Karpas-422 (cell line): ENCODE data around the gene AIP. TPM values are rescaled to one million over a fixed set of nuclear protein-coding genes. Genes with fewer than 3 reads are reported as not detected.

Experiments used
- small RNA-seq: library from RNA; depleted of rRNA; stranded (forward); fragments of <200 nt; gene quantifications from one replicate; pipeline ENCODE3, GENCODE V24; 2014
- total RNA-seq: library from RNA; depleted of rRNA; stranded (reverse); fragments of >200 nt; shearing (Covaris generic); gene quantifications from 2 replicates; pipeline ENCODE4 v1.2.3, GENCODE V29; 2014; ENCODE audit warnings: low replicate concordance; rRNA removed

The AIP gene
- total RNA-seq, 1 experiment from 2014 or later: 51.8 TPM

Small RNAs within 50 kb of the gene (small RNA-seq; reads per million reads assigned to genes)
- gene MIR6752: not detected

Other genes starting within 250 kb of the AIP start
- gene GRK2, start 216.6 kb upstream of the AIP start, total RNA-seq: 94.7 and 190 TPM in 2 replicates
- 31.3 and 91.8 TPM in 2 replicates for gene ANKRD13D, start 193.7 kb upstream of the AIP start, total RNA-seq
- 0.61 and 0.82 TPM in 2 replicates for gene SSH3, start 179.5 kb upstream of the AIP start, total RNA-seq
- gene POLD4, start 129.5 kb upstream of the AIP start, total RNA-seq: 362 and 684 TPM in 2 replicates
- gene CLCF1, start 109.4 kb upstream of the AIP start, total RNA-seq: 6.4 and 13.9 TPM in 2 replicates
- gene RAD9A, start 91.0 kb upstream of the AIP start, total RNA-seq: 14.8 and 19.2 TPM in 2 replicates
- 218 and 332 TPM in 2 replicates for gene PPP1CA, start 81.2 kb upstream of the AIP start, total RNA-seq
- gene TBC1D10C, start 78.9 kb upstream of the AIP start, total RNA-seq: 52.4 and 122 TPM in 2 replicates
- gene CARNS1, start 67.3 kb upstream of the AIP start, total RNA-seq: 0.18 TPM in 1 of 2 replicates, not detected in the other
- gene RPS6KB2, start 54.5 kb upstream of the AIP start, total RNA-seq: 48.9 and 83.6 TPM in 2 replicates
- gene PTPRCAP, start 45.3 kb upstream of the AIP start, total RNA-seq: 161 and 348 TPM in 2 replicates
- 15.5 and 40.6 TPM in 2 replicates for gene CORO1B, start 39.5 kb upstream of the AIP start, total RNA-seq
- not detected in 2 replicates for gene GPR152, start 30.3 kb upstream of the AIP start, total RNA-seq
- gene CABP4, start 27.7 kb upstream of the AIP start, total RNA-seq: 0.29 TPM in 1 of 2 replicates, not detected in the other
- gene TMEM134, start 13.8 kb upstream of the AIP start, total RNA-seq: 69.7 and 99.7 TPM in 2 replicates
- gene PITPNM1, start 22.3 kb downstream of the AIP start, total RNA-seq: 79.6 and 149 TPM in 2 replicates
- 91.5 and 106 TPM in 2 replicates for gene CDK2AP2, start 25.1 kb downstream of the AIP start, total RNA-seq
- gene CABP2, start 40.4 kb downstream of the AIP start, total RNA-seq: not detected in 2 replicates
- 1,085 and 1,200 TPM in 2 replicates for gene GSTP1, start 100.8 kb downstream of the AIP start, total RNA-seq
- gene NDUFV1, start 123.9 kb downstream of the AIP start, total RNA-seq: 145 and 304 TPM in 2 replicates
- 10.4 and 35.4 TPM in 2 replicates for gene NUDT8, start 146.9 kb downstream of the AIP start, total RNA-seq
- gene TBX10, start 156.7 kb downstream of the AIP start, total RNA-seq: not detected in 2 replicates
- 0.89 and 2.2 TPM in 2 replicates for gene ACY3, start 167.7 kb downstream of the AIP start, total RNA-seq
- gene ALDH3B2, start 191.6 kb downstream of the AIP start, total RNA-seq: 1.6 and 1.8 TPM in 2 replicates